GM12892 (cell line): ENCODE results near the gene NR5A1.

Experiments
- POLR2A ChIP-seq: IDR thresholded peaks from 2 replicates; pipeline ENCODE4 v1.6.1; 2011; ENCODE audit warnings: low read depth, low read length, control low read depth
- POLR2AphosphoS5 ChIP-seq: IDR thresholded peaks from 2 replicates; pipeline ENCODE4 v1.6.1; 2011; ENCODE audit warnings: low read depth, low read length, control low read depth
- TAF1 ChIP-seq: IDR thresholded peaks from 2 replicates; pipeline ENCODE4 v1.6.1; 2011; ENCODE audit warnings: low read depth, mild to moderate bottlenecking, control low read depth, low read length, borderline replicate concordance

- TF ChIP-seq POLR2AphosphoS5: no peak
- TF ChIP-seq POLR2A: no peak
- TF ChIP-seq TAF1: no peak
These were observed 29.4 kb downstream of the NR5A1 start for GRCh38 chr9:124477648-124478285.
